NCI-H510A treated with DMSO at 0.1 percent for 48 hours (cell line): ENCODE measurements around the gene PSMB4.

Source experiments
- DNase-seq: peaks from one replicate; lab custom pipeline; 2025; lab: John Stamatoyannopoulos, UW

PSMB4 gene

DNA sequence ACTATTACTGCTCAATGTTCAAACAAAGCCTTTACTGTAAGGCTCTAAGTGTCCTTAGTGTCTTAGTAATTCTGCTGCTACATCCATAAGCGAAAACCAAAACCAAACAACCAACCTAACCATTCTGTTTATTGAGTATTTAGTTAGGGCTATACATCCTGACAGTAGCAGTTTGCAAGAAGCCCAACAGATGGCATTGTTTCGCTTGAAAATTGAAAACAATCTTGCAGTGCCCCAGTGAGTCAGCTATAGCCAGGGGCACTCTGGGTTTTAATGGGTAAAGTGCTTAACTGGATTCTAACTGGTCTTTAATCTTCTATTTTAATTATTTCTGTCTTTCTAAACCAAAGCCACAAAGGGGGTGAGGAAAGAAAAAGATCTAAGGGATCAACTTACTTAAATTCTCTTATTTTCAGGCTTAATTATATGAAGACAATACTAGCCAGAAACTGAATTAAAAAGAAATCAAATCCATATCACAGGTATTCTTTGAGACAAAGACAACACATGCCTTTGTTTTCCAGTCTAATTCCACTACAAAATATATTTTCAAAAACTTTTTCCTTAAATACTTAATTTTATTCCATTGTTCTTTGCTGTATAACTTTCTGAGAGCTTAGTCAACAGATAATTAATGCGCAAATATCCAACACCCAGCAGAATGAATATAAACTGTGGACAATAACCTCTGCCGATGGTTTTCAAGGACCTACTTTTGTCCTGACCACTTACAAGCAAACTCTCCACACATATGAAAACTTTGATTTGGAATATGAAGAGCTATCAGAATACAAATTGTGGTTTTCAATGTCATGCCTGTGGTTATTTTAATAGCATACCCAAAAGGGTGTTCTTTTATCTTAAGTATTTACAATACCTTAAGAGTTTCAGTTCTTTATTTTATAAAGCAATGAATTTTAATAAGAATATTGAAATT, 44.7 kb downstream of the PSMB4 start:
- peak; percentile 85 for DNase-seq

DNA sequence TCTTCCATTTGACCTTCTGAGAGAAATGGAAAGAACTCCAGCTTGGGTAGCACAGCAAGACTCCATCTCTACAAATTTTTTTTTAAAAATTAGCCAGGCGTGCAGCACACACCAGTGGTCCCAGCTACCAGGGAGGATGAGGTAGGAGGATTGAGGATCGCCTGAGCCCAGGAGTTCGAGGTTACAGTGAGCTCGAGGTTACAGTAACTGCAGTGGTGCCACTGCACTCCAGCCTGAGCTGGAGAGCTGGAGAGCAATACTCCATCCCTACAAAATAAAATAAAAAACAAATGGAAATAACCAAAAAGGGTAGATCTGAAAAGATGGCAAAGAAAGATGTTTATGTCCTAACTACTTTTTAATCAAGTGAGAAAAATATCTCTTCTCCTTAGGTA, 45.4 kb downstream of the PSMB4 start:
- no peak for DNase-seq

DNA sequence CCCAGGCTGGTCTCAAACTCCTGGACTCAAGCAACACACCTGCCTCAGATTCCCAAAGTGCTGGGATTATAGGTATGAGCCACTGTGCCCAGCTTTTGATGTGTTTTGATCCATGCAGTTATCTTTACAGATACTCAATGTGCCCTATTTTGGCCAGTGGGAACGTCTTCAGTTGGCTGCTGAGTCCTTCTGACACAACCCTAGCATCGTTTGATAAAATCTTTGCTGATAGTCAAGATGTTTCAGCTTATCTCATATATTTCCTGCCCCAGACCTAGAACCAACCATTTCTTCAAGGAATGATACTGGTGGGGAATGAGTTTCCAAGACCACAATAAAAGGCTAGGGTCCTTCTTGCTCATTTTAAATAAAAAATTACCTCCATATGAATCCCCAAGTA, 48.3 kb downstream of the PSMB4 start:
- DNase-seq: no peak
